HEK293 (cell line): Measurements from ENCODE around the gene OR2M2.

Source experiments
- CTCF ChIA-PET: fragments of 350-600 bp; formaldehyde crosslinking; extraction: SDS; loops from one replicate; lab custom pipeline; 2021; ENCODE audit warnings: antibody characterized with exemption; lab: Yijun Ruan, JAX
- POLR2A ChIA-PET: fragments of 300-600 bp; formaldehyde crosslinking; extraction: SDS; loops from one replicate; lab custom pipeline; 2020; ENCODE audit warnings: antibody characterized with exemption, inconsistent platforms; lab: Yijun Ruan, JAX
- H3K27ac ChIP-seq: fragments of 200-500 bp; sonication (Bioruptor generic); 2 replicates; pipeline ENCODE4 v1.5.1; 2014; ENCODE audit warnings: low read depth, low read length, control low read depth, inconsistent platforms; ENCODE audit errors: extremely low read depth
- H3K36me3 ChIP-seq, 2 experiments: fragments of 200-500 bp in 1 of 2; sonication (Bioruptor generic) in 1 of 2; 1 replicate in 1 of 2; 2 replicates in 1 of 2; pipeline ENCODE4 v1.5.1; 2014 to 2017; ENCODE audit warnings: inconsistent platforms in 2 of 2, low read length in 2 of 2; ENCODE audit not compliant: control insufficient read depth in 2 of 2, insufficient read depth in 1 of 2
- H3K4me1 ChIP-seq: fragments of 200-500 bp; sonication (Bioruptor generic); 2 replicates; pipeline ENCODE4 v1.5.1; 2014; ENCODE audit warnings: mild to moderate bottlenecking, low read length, inconsistent platforms; ENCODE audit not compliant: control insufficient read depth, insufficient read depth
- H3K4me3 ChIP-seq: 2 replicates; pipeline ENCODE4 v1.5.1; 2011; ENCODE audit warnings: low read depth, mild to moderate bottlenecking, control low read depth, low read length, moderate library complexity
- H3K9me3 ChIP-seq: fragments of 200-500 bp; sonication (Bioruptor generic); 2 replicates; pipeline ENCODE4 v1.5.1; 2014; ENCODE audit warnings: low read depth, low read length, inconsistent platforms; ENCODE audit not compliant: control insufficient read depth, insufficient read depth
- BCL11A ChIP-seq: fragments of 450-650 bp; formaldehyde crosslinking; IDR thresholded peaks from 2 replicates; pipeline ENCODE4 v1.5.1; 2016; ENCODE audit warnings: low read depth, missing biosample characterization, missing genetic modification characterization
- HOXA7 ChIP-seq: sonication (generic); formaldehyde crosslinking; IDR thresholded peaks from 2 replicates; pipeline ENCODE4 v1.8.1; 2022; ENCODE audit warnings: missing genetic modification reagents, borderline replicate concordance
- SETDB1 ChIP-seq: IDR thresholded peaks from one replicate; pipeline ENCODE4 v1.6.1; 2017; ENCODE audit warnings: mild to moderate bottlenecking, low read length, moderate library complexity, mixed read lengths; ENCODE audit not compliant: insufficient read length
- ZBTB20 ChIP-seq: fragments of 450-650 bp; formaldehyde crosslinking; IDR thresholded peaks from 2 replicates; pipeline ENCODE4 v1.5.1; 2016; ENCODE audit warnings: missing biosample characterization, missing genetic modification characterization
- ZNF114 ChIP-seq: fragments of 450-650 bp; formaldehyde crosslinking; IDR thresholded peaks from 2 replicates; pipeline ENCODE4 v1.5.0; 2017; ENCODE audit warnings: missing biosample characterization, missing genetic modification characterization
- ZNF140 ChIP-seq: fragments of 450-650 bp; formaldehyde crosslinking; IDR thresholded peaks from 2 replicates; pipeline ENCODE4 v1.5.1; 2016; ENCODE audit warnings: missing biosample characterization, missing genetic modification characterization
- ZNF335 ChIP-seq: fragments of 450-650 bp; formaldehyde crosslinking; conservative IDR thresholded peaks from 2 replicates; pipeline ENCODE4 v1.5.1; 2016; ENCODE audit warnings: missing biosample characterization, missing genetic modification characterization
- ZNF501 ChIP-seq: fragments of 450-650 bp; formaldehyde crosslinking; IDR thresholded peaks from 2 replicates; pipeline ENCODE4 v1.5.1; 2016; ENCODE audit warnings: missing biosample characterization, missing genetic modification characterization
- ZNF561 ChIP-seq: fragments of 450-650 bp; IDR thresholded peaks from 2 replicates; pipeline ENCODE4 v1.5.1; 2018; ENCODE audit warnings: missing biosample characterization, missing genetic modification characterization, borderline replicate concordance
- ZNF747 ChIP-seq: fragments of 450-650 bp; formaldehyde crosslinking; IDR thresholded peaks from 2 replicates; pipeline ENCODE4 v1.5.1; 2016; ENCODE audit warnings: missing biosample characterization, missing genetic modification characterization
- TF ChIP-seq, protein P1 (sequence below): fragments of 450-650 bp; formaldehyde crosslinking; IDR thresholded peaks from 2 replicates; pipeline ENCODE4 v1.5.1; 2016; ENCODE audit warnings: missing biosample characterization, missing genetic modification characterization
- TF ChIP-seq, protein P2 (sequence below): sonication (generic); formaldehyde crosslinking; IDR thresholded peaks from 2 replicates; pipeline ENCODE4 v1.8.1; 2022; ENCODE audit warnings: mild to moderate bottlenecking, moderate library complexity, missing genetic modification reagents
- TF ChIP-seq, protein P3 (sequence below): fragments of 450-650 bp; IDR thresholded peaks from 2 replicates; pipeline ENCODE4 v1.5.1; 2018; ENCODE audit warnings: missing biosample characterization, mild to moderate bottlenecking, missing genetic modification characterization
- TF ChIP-seq, protein P4 (sequence below): fragments of 450-650 bp; formaldehyde crosslinking; IDR thresholded peaks from 2 replicates; pipeline ENCODE4 v1.5.1; 2017; ENCODE audit warnings: missing biosample characterization, mild to moderate bottlenecking, missing genetic modification characterization, moderate library complexity
- TF ChIP-seq, protein P5 (sequence below): fragments of 450-650 bp; formaldehyde crosslinking; IDR thresholded peaks from 2 replicates; pipeline ENCODE4 v1.5.1; 2016; ENCODE audit warnings: missing biosample characterization, missing genetic modification characterization
- TF ChIP-seq, protein P6 (sequence below): fragments of 450-650 bp; formaldehyde crosslinking; IDR thresholded peaks from 2 replicates; pipeline ENCODE4 v1.5.1; 2016; ENCODE audit warnings: missing biosample characterization, missing genetic modification characterization
- TF ChIP-seq, protein P7 (sequence below): fragments of 450-650 bp; formaldehyde crosslinking; IDR thresholded peaks from 2 replicates; pipeline ENCODE4 v1.5.1; 2016; ENCODE audit warnings: missing biosample characterization, missing genetic modification characterization
- TF ChIP-seq, protein P8 (sequence below): fragments of 450-650 bp; formaldehyde crosslinking; IDR thresholded peaks from 2 replicates; pipeline ENCODE4 v1.5.1; 2017; ENCODE audit warnings: missing biosample characterization, missing genetic modification characterization

OR2M2 gene

DNA sequence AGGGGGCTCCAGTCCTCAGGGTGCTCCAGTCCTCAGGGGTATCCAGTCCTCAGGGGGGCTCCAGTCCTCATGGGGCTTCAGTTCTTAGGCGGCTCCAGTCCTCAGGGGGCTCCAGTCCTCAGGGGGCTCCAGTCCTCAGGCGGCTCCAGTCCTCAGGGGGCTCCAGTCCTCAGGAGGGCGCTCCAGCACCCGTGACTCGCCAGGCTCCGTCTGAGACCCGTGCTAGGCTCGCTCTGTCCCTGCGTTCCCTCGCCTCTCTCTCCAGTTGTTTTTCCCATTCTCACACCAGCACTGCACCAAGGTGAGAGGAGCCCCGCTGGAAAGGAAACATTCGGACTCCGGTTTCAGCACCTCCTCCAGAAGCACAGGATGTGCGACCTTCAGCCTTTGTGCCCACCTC lies 9.4 kb upstream of the OR2M2 start:
- Histone ChIP-seq H3K36me3 (no peaks in the 10 kb centered on the region), H3K9me3 (no peaks in the 10 kb centered on the region), H3K4me3 (no peak overlapping the region), H3K27ac (no peak overlapping the region), H3K4me1 (no peaks in the 10 kb centered on the region)
- ChIA-PET CTCF (no interaction called here), POLR2A (no interaction called here)
- TF ChIP-seq ZNF140 (tag by site-specific recombination): no peak
- no peak for TF ChIP-seq HOXA7 (CRISPR knock-in tag)
- TF ChIP-seq SETDB1: no peak
- TF ChIP-seq, protein P1, sequence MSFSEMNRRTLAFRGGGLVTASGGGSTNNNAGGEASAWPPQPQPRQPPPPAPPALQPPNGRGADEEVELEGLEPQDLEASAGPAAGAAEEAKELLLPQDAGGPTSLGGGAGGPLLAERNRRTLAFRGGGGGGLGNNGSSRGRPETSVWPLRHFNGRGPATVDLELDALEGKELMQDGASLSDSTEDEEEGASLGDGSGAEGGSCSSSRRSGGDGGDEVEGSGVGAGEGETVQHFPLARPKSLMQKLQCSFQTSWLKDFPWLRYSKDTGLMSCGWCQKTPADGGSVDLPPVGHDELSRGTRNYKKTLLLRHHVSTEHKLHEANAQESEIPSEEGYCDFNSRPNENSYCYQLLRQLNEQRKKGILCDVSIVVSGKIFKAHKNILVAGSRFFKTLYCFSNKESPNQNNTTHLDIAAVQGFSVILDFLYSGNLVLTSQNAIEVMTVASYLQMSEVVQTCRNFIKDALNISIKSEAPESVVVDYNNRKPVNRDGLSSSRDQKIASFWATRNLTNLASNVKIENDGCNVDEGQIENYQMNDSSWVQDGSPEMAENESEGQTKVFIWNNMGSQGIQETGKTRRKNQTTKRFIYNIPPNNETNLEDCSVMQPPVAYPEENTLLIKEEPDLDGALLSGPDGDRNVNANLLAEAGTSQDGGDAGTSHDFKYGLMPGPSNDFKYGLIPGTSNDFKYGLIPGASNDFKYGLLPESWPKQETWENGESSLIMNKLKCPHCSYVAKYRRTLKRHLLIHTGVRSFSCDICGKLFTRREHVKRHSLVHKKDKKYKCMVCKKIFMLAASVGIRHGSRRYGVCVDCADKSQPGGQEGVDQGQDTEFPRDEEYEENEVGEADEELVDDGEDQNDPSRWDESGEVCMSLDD (tag by site-specific recombination): no peak
- no peak for TF ChIP-seq ZNF561 (tag by site-specific recombination)

DNA sequence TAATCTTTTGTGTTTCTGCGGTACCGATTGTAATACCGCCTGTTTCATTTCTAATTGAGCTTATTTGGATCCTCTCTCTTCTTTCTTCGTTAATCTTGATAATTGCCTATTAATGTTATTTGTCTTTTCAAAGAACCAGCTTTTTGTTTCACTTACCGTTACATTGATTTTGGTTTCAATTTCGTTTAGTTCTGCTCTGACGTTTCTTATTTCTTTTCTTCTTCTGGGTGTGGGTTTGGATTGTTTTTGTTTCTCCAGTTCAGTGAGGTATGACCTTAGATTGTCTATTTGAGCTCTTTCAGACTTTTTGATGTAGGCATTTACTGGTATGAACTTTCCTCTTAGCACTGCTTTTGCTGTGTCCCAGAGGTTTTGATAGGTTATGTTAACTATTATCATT lies 9.4 kb downstream of the OR2M2 start:
- Histone ChIP-seq H3K9me3 (no peaks in the 10 kb centered on the region), H3K4me1 (no peaks in the 10 kb centered on the region), H3K4me3 (no peak overlapping the region), H3K27ac (no peak overlapping the region), H3K36me3 (no peaks in the 10 kb centered on the region)
- ChIA-PET CTCF (no interaction called here), POLR2A (no interaction called here)
- no peak for TF ChIP-seq ZBTB20
- TF ChIP-seq, protein P2, sequence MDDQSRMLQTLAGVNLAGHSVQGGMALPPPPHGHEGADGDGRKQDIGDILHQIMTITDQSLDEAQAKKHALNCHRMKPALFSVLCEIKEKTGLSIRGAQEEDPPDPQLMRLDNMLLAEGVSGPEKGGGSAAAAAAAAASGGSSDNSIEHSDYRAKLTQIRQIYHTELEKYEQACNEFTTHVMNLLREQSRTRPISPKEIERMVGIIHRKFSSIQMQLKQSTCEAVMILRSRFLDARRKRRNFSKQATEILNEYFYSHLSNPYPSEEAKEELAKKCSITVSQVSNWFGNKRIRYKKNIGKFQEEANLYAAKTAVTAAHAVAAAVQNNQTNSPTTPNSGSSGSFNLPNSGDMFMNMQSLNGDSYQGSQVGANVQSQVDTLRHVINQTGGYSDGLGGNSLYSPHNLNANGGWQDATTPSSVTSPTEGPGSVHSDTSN: no peak
- no peak for TF ChIP-seq ZNF114
- TF ChIP-seq, protein P3, sequence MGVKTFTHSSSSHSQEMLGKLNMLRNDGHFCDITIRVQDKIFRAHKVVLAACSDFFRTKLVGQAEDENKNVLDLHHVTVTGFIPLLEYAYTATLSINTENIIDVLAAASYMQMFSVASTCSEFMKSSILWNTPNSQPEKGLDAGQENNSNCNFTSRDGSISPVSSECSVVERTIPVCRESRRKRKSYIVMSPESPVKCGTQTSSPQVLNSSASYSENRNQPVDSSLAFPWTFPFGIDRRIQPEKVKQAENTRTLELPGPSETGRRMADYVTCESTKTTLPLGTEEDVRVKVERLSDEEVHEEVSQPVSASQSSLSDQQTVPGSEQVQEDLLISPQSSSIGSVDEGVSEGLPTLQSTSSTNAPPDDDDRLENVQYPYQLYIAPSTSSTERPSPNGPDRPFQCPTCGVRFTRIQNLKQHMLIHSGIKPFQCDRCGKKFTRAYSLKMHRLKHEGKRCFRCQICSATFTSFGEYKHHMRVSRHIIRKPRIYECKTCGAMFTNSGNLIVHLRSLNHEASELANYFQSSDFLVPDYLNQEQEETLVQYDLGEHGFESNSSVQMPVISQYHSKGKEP (tag by site-specific recombination): no peak
- no peak for TF ChIP-seq ZNF747 (tag by site-specific recombination)
- TF ChIP-seq, protein P4, sequence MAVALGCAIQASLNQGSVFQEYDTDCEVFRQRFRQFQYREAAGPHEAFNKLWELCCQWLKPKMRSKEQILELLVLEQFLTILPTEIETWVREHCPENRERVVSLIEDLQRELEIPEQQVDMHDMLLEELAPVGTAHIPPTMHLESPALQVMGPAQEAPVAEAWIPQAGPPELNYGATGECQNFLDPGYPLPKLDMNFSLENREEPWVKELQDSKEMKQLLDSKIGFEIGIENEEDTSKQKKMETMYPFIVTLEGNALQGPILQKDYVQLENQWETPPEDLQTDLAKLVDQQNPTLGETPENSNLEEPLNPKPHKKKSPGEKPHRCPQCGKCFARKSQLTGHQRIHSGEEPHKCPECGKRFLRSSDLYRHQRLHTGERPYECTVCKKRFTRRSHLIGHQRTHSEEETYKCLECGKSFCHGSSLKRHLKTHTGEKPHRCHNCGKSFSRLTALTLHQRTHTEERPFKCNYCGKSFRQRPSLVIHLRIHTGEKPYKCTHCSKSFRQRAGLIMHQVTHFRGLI (tag by site-specific recombination): no peak
- TF ChIP-seq, protein P5, sequence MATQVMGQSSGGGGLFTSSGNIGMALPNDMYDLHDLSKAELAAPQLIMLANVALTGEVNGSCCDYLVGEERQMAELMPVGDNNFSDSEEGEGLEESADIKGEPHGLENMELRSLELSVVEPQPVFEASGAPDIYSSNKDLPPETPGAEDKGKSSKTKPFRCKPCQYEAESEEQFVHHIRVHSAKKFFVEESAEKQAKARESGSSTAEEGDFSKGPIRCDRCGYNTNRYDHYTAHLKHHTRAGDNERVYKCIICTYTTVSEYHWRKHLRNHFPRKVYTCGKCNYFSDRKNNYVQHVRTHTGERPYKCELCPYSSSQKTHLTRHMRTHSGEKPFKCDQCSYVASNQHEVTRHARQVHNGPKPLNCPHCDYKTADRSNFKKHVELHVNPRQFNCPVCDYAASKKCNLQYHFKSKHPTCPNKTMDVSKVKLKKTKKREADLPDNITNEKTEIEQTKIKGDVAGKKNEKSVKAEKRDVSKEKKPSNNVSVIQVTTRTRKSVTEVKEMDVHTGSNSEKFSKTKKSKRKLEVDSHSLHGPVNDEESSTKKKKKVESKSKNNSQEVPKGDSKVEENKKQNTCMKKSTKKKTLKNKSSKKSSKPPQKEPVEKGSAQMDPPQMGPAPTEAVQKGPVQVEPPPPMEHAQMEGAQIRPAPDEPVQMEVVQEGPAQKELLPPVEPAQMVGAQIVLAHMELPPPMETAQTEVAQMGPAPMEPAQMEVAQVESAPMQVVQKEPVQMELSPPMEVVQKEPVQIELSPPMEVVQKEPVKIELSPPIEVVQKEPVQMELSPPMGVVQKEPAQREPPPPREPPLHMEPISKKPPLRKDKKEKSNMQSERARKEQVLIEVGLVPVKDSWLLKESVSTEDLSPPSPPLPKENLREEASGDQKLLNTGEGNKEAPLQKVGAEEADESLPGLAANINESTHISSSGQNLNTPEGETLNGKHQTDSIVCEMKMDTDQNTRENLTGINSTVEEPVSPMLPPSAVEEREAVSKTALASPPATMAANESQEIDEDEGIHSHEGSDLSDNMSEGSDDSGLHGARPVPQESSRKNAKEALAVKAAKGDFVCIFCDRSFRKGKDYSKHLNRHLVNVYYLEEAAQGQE (tag by site-specific recombination): no peak
- TF ChIP-seq, protein P6, sequence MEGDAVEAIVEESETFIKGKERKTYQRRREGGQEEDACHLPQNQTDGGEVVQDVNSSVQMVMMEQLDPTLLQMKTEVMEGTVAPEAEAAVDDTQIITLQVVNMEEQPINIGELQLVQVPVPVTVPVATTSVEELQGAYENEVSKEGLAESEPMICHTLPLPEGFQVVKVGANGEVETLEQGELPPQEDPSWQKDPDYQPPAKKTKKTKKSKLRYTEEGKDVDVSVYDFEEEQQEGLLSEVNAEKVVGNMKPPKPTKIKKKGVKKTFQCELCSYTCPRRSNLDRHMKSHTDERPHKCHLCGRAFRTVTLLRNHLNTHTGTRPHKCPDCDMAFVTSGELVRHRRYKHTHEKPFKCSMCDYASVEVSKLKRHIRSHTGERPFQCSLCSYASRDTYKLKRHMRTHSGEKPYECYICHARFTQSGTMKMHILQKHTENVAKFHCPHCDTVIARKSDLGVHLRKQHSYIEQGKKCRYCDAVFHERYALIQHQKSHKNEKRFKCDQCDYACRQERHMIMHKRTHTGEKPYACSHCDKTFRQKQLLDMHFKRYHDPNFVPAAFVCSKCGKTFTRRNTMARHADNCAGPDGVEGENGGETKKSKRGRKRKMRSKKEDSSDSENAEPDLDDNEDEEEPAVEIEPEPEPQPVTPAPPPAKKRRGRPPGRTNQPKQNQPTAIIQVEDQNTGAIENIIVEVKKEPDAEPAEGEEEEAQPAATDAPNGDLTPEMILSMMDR (tag by site-specific recombination): no peak
- TF ChIP-seq ZNF501 (tag by site-specific recombination): no peak
- TF ChIP-seq, protein P7, sequence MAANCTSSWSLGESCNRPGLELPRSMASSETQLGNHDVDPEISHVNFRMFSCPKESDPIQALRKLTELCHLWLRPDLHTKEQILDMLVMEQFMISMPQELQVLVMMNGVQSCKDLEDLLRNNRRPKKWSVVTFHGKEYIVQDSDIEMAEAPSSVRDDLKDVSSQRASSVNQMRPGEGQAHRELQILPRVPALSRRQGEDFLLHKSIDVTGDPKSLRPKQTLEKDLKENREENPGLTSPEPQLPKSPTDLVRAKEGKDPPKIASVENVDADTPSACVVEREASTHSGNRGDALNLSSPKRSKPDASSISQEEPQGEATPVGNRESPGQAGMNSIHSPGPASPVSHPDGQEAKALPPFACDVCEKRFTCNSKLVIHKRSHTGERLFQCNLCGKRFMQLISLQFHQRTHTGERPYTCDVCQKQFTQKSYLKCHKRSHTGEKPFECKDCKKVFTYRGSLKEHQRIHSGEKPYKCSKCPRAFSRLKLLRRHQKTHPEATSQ (tag by site-specific recombination): no peak
- TF ChIP-seq, protein P8, sequence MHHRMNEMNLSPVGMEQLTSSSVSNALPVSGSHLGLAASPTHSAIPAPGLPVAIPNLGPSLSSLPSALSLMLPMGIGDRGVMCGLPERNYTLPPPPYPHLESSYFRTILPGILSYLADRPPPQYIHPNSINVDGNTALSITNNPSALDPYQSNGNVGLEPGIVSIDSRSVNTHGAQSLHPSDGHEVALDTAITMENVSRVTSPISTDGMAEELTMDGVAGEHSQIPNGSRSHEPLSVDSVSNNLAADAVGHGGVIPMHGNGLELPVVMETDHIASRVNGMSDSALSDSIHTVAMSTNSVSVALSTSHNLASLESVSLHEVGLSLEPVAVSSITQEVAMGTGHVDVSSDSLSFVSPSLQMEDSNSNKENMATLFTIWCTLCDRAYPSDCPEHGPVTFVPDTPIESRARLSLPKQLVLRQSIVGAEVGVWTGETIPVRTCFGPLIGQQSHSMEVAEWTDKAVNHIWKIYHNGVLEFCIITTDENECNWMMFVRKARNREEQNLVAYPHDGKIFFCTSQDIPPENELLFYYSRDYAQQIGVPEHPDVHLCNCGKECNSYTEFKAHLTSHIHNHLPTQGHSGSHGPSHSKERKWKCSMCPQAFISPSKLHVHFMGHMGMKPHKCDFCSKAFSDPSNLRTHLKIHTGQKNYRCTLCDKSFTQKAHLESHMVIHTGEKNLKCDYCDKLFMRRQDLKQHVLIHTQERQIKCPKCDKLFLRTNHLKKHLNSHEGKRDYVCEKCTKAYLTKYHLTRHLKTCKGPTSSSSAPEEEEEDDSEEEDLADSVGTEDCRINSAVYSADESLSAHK (tag by site-specific recombination): no peak
- no peak for TF ChIP-seq BCL11A (tag by site-specific recombination)
- TF ChIP-seq ZNF335 (tag by site-specific recombination): no peak
